Activated CD4-positive, alpha-beta T cell treated with anti-CD3 and anti-CD28 coated beads, Interleukin-2, Interleukin-6, amounts not matched to agents 100 ng/mL and 50 ng/mL, durations not matched to agents 16 hours and 8 hours (primary cell): Measurements from ENCODE around the gene MCFD2.
"Not testable (repeated sequence)": the region's sequence is repeated elsewhere in the genome, so short reads cannot be mapped to it uniquely, and the experiment has no call there.

Source experiments
- DNase-seq: peaks from one replicate; pipeline ENCODE4 v3.0.0-alpha.2; 2020

MCFD2 gene

GRCh38 chr2:46936566-46936965 is 21.0 kb upstream of the MCFD2 start:
- DNase-seq = no peak

GRCh38 chr2:46935071-46935470 is 19.5 kb upstream of the MCFD2 start:
- no peak for DNase-seq

DNA sequence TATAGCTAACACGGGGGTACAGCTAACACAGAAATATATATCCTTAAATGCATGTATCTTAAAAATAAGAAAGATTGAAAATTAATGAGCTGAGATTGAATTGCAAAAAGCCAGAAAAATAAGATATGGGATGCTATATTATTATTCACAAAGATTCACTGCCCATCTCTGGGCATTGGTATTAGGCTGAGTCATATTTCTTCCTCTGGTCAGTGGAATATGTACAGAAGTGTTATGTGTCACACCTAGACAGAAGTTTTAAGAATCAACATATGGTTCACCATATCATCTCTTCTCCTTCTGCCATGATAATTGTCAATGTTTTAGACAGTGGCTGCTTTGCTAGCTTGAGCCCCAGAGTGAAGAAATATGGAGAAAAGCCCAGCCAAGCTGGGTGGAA is 14.0 kb upstream of the MCFD2 start:
- no peak for DNase-seq

DNA sequence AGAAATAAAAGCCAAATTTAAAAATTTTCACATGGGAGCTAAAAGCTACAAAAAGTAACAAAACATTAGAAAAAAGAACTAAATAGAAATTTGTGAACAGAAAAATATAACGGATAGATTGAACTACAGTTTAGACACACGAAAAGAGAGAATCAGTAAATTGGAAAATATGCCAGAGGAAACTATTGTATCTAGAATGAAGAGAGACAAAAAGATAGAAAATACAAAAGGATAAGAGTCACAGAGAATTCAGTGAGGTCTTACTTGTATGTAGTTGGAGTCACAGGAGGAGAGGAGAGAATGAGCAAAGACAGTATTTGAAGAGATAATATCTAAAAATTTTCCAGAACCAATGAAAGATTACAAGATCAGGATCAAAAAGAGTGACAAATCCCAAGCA is 11.3 kb upstream of the MCFD2 start:
- no peak for DNase-seq

- DNase-seq = no peak
Observed at GRCh38 chr2:46925474-46926351, 10.1 kb upstream of the MCFD2 start.

DNA sequence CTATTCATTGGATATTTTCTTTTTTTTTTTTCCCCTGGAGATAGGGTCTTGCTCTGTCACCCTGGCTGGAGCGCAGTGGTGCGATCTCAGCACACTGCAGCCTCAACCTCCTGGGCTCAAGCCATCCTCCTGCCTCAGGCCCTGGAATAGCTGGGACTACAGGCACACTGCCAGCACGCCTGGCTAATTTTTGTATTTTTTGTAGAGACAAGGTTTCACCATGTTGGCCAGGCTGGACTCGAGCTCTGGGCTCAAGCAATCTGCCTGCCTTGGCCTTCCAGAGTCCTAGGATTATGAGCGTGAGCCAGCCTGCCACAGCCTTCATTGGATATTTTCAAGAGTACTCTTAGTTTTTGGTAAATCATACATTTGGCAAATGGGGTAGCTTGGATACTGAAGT is 9.0 kb upstream of the MCFD2 start:
- DNase-seq = no peak

DNA sequence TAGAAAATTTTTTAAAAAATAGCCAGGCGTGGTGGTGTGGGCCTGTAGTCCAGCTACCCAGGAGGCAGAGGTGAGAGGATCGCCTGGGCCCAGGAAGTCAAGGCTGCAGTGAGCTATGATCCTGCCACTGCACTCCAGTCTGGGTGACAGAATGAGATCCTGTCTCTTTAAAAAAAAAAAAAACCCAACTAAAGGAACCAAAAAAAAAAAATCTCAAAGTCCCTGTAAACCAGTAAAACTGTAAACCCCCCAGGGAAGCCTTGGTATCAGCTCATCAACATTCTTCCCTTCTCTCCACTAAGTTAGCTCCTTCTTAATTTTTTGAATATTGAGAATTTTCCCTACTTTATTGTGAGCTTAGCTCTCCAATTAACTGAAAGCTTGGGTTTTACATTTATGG is 8.4 kb upstream of the MCFD2 start:
- DNase-seq = no peak

DNA sequence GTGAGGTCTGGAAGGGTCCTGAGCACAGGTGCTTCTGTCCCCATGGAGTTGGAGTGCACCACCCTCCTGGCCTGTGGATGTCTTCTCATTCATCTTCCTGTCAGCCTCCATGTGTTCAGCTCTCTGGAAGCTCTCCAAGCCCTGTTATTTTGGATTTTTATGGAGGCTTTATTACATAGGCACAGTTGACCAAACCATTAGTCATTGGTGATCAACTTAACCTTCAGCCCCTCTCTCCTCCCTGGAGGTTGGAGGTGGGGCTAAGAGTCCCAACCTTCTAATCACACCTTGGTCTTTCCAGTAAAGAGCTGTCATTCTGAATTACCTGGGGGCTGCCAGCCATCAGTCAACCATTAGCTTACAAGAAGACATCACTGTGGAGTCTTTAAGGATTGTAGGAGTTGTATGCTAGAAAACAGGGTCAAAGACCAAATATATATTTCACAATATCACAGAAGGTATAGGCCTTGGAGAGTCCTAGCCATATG is 7.5 kb upstream of the MCFD2 start:
- no peak for DNase-seq

DNA sequence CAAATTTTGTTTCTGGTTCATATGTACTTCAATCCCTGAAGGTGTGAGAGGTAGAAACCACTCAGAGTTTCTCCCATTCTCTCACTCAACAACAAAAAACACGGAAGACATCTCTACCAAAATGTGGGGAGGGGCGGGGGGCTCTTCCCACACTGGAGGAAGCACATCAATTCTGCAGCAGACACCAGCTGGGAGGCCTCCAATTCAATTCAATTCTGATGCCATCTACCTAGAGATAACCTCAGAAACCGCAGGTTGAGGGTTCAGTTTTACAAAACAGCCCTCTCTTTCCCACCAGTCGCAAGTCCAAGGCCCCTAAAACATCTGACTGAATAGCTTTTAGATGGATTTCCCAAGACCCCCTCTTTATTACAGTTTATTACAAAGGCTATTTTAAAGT is 7.0 kb upstream of the MCFD2 start:
- DNase-seq = no peak

GRCh38 chr2:46921676-46922448 is 6.3 kb upstream of the MCFD2 start:
- DNase-seq = no peak

- peak; percentile 28 for DNase-seq
Observed at GRCh38 chr2:46917628-46918027, 2.0 kb upstream of the MCFD2 start.

GRCh38 chr2:46915811-46916630 is 415 bp upstream of the MCFD2 start:
- DNase-seq = peak; percentile 84

GRCh38 chr2:46914578-46915230 is 902 bp downstream of the MCFD2 start:
- DNase-seq = no peak

GRCh38 chr2:46913471-46914381 is 1.9 kb downstream of the MCFD2 start:
- DNase-seq = no peak

- peak; percentile 89 for DNase-seq
Observed at GRCh38 chr2:46909771-46910419, 5.7 kb downstream of the MCFD2 start.

GRCh38 chr2:46909150-46909549 is 6.5 kb downstream of the MCFD2 start:
- no peak for DNase-seq

DNA sequence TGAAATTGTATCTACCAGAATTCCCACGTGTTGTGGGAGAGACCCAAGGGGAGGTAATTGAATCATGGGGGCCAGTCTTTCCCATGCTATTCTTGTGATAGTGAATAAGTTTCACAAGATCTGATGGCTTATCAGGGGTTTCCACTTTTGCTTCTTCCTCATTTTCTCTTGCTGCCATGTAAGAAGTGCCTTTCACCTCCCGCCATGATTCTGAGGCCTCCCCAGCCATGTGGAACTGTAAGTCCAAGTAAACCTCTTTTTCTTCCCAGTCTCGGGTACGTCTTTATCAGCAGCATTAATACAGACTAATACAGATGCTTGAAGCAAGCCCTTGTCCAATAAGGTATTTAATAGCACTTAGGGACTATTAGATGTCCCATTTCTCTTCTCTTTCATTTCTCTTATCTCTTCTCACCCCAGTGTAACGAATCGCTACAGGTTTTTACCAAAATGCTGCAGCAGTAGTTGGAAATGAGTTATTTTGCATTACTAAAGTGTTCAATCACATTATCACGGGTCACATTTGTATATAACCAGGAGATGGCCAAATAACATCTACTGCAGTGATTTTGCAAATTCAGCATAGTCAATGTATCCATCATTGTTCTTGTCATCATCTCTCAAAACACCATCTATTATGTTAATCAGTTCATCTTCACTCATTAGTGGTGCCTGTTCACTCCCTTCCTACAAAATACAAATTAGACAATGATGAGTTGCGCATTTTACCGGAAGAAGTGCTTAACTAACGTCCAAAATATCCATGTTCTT is 10.5 kb downstream of the MCFD2 start:
- DNase-seq = not testable (repeated sequence)

DNA sequence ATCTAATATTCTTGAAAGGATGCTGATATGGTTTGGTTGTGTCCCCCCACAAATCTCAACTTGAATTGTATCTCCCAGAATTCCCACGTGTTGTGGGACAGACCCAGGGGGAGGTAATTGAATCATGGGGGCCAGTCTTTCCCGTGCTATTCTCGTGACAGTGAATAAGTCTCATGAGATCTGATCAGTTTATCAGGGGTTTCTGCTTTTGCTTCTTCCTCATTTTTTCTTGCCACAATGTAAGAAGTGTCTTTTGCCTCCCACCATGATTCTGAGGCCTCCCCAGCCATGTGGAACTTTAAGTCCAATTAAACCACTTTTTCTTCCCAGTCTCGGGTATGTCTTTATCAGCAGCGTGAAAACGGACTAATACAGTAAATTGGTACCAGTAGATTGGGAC is 12.6 kb downstream of the MCFD2 start:
- DNase-seq = not testable (repeated sequence)

DNA sequence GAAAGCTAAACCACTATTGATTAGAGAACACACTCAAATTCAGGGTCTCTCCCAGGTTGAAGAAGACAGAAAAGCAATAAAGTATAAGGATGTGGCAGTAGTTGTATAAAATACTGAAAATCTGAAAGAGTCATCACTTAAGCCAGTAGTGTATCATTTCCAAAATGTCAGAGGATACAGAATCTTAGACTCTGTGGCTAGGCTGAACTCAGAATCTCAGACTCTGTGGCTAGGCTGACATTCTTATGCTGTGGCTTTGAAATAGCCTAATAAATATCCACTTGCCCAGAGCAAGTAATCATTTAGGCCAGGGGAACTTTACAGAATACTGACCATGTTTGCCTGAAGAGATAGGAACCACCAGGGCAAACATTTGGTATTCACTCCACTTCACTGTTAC is 13.1 kb downstream of the MCFD2 start:
- DNase-seq = no peak

DNA sequence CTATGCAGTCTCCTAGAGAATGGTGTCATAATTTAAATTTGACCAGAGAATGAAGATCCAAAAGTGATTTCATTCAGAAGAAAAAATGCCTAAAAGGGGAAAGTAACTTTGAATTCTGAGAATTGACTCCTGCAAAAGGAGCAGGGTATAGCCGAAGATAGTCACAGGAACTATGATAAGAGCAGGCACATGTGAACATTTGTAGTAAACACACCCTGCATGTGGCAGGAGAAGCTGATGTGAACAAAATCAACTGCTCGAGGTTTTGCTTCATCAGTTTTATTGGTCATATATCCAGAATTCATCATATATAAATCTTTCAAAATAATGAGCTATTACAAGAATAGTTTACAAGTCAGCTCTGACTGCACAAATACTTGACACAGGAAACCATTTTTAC is 14.0 kb downstream of the MCFD2 start:
- DNase-seq = no peak
